Thoracic aorta endothelial cell (primary cell): ENCODE data around the gene BLZF1. TPM values are rescaled to one million over a fixed set of nuclear protein-coding genes. Genes with fewer than 3 reads are reported as not detected.

Source experiments
- total RNA-seq: library from RNA; depleted of rRNA; stranded (reverse); fragments of >200 nt; gene quantifications from 2 replicates; pipeline ENCODE4 v1.2.3, GENCODE V29; 2012

Gene BLZF1, protein sequence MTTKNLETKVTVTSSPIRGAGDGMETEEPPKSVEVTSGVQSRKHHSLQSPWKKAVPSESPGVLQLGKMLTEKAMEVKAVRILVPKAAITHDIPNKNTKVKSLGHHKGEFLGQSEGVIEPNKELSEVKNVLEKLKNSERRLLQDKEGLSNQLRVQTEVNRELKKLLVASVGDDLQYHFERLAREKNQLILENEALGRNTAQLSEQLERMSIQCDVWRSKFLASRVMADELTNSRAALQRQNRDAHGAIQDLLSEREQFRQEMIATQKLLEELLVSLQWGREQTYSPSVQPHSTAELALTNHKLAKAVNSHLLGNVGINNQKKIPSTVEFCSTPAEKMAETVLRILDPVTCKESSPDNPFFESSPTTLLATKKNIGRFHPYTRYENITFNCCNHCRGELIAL
- 37.3 and 38.7 TPM in 2 replicates for total RNA-seq

DNA sequence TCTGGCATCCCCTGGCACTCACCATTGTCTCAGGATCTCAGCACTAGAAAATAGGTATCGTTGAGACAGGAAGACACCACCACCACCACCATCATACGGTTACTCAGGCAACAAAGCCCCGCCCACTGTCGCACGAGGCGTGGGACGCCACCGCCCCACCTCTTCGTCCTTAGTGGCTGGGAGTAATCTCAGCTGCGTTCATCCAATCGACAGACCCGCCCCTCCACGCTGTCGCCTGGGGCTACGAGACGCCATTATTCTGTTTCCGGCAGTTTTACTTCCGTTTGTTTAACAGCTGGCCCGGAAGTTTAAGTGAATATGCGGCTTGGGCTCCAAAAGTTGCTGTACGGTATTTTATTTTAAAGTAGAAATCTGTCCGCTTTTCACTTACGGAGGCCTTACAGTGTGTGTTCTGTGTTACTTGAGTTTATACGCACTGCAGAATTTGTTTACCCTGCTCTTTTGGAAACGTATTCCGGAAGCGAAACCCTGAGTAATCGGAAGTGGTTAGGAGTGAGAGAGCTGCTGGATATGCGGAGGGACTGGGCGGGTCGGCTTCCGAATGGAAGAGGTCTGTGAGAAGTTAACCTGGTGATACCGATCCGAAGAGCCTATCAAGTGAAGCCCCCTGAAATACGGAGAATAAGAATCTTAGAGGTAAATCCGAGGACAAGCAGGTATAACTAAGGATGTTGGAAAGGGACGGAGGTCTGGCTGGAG lies at the start of gene BLZF1, which contains the start of gene NME7:
Gene BLZF1, plus strand, starts transcription at position 510 of the 720 bp plus-strand sequence. CDS start 1,328 bp downstream, outside the sequence.
Gene NME7, minus strand, starts transcription at position 112 of the 720 bp plus-strand sequence. Its CDS starts 87 bp downstream, at position 25.

DNA sequence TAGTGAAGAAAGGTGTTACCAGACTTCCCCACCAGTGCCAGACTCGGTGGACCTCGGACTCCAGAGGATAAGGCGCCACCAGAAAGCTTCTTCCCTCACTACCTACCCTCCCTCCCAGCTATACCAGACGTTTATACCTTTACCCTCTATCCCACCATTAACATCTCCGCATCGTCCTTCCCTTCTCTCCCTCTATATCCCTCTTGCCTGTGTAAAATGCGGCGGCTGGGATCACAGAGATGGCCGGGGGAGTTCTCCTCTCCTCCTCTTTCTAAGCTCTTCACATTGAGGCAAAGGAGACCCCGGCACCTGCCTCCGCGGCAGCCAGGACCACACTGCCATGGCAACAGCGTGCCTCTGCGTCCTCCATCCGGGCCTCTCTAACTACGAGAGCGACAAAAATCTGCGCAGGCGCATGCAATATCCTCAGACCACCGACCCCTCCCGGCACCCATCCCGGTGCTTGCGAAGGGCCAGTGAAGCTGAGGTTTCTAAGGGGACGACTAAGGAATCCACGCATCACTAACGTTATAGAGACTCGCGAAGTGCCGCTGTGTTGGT lies 59.2 kb downstream of the BLZF1 start, which contains the start of gene CCDC181:
Gene CCDC181, minus strand, starts transcription at position 394 of the 561 bp plus-strand sequence. CDS start 2,547 bp downstream, outside the sequence.

Other genes starting within 250 kb of the BLZF1 start
- 34.7 and 35.9 TPM in 2 replicates for gene NME7, start 398 bp upstream of the BLZF1 start, total RNA-seq
- gene CCDC181, start 59.3 kb downstream of the BLZF1 start, total RNA-seq = 1.1 and 2.1 TPM in 2 replicates
- gene SLC19A2, start 117.7 kb downstream of the BLZF1 start, total RNA-seq = 13.7 and 16.2 TPM in 2 replicates
- 0.27 and 0.36 TPM in 2 replicates for gene F5, start 218.3 kb downstream of the BLZF1 start, total RNA-seq